GM23248 (cell line): ENCODE measurements around the gene FAM222B.

Source experiments
- EZH2 ChIP-seq: fragments of 200-600 bp; sonication (generic); IDR thresholded peaks from 2 replicates; pipeline ENCODE4 v1.6.1; 2018; ENCODE audit warnings: antibody characterized with exemption, mild to moderate bottlenecking; ENCODE audit not compliant: insufficient read depth, poor library complexity, severe bottlenecking
- EZH2phosphoT487 ChIP-seq: fragments of 200-600 bp; sonication (generic); IDR thresholded peaks from 2 replicates; pipeline ENCODE4 v1.6.1; 2018; ENCODE audit warnings: antibody characterized with exemption, moderate library complexity, mild to moderate bottlenecking, low read depth; ENCODE audit not compliant: insufficient read depth

- TF ChIP-seq EZH2 (no peak), EZH2phosphoT487 (no peak)
These were observed 92.9 kb downstream of the FAM222B start for GRCh38 chr17:28749516-28750177.
